Testis (tissue), 2 donors: ENCODE results near the gene ZNF778.

Source experiments
- CTCF ChIP-seq, 3 experiments: fragments of 450-650 bp in 2 of 3; fragments of 200-600 bp in 1 of 3; sonication (generic) in 1 of 3; IDR thresholded peaks; one replicate each; pipeline ENCODE4 v1.5.1; 2016 to 2019; ENCODE audit warnings: antibody characterized with exemption in 3 of 3, mild to moderate bottlenecking in 2 of 3, moderate library complexity in 1 of 3
- POLR2A ChIP-seq: fragments of 450-650 bp; IDR thresholded peaks from one replicate; pipeline ENCODE4 v1.6.1; 2017; ENCODE audit warnings: antibody characterized with exemption, mild to moderate bottlenecking, moderate library complexity

DNA sequence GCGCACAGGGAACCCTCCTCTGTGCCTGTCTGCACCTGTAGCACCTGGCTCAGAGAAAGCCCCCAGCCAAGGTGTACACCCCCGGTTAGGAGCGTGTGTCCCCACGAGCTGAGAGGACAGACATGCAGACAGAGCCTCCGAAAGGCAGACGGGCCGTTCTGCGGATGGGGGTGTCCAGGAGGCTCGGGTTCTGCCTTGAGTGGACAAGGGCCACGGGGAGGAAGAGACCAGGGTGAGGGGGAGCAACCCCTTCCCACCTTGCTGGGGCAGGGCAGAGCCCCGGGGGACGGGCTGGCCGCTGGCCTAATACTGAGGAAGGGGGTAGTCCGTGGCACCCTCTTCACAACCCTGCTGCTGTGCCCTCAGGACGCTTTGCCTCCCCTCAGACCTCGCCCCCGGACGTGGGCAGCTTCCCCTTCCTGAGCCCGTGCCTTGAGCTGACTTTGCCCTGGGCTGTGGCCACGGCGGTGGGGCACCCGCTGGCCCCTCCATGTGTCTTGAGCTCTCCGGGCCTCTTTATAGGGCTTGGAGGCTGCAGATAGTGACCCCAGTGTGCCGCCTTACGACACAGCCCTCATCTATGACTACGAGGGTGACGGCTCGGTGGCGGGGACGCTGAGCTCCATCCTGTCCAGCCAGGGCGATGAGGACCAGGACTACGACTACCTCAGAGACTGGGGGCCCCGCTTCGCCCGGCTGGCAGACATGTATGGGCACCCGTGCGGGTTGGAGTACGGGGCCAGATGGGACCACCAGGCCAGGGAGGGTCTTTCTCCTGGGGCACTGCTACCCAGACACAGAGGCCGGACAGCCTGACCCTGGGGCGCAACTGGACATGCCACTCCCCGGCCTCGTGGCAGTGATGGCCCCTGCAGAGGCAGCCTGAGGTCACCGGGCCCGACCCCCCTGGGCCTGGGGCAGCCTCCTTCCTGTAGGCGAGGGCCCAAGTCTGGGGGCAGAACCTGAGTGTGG is 22.9 kb upstream of the ZNF778 start:
- TF ChIP-seq POLR2A = no peak
- TF ChIP-seq CTCF (IDR thresholded peaks at IDR 0.05) = no peak
